ENCODE results near the gene PRR3.

The PRR3 gene

GRCh38 chr6:30565772-30566171 is 8.7 kb downstream of the PRR3 start:
- ATAC-seq (replicated peaks; ENCODE audit: extremely low read depth, poor library complexity, severe bottlenecking), result no peak
- Mint-ChIP-seq H3K27me3 (no peaks in the 10 kb centered on the region), H3K36me3 (ENCODE audit: insufficient read depth) (peaks cover 7% of the 10 kb centered on the region), H3K4me1 (peaks cover 23% of the 10 kb centered on the region), H3K4me3 (no peak overlapping the region), H3K27ac (ENCODE audit: low read depth) (no peak overlapping the region), H3K9me3 (no peaks in the 10 kb centered on the region)
- DNase-seq (ENCODE audit: low spot score in 2 of 2), result no peak

DNA sequence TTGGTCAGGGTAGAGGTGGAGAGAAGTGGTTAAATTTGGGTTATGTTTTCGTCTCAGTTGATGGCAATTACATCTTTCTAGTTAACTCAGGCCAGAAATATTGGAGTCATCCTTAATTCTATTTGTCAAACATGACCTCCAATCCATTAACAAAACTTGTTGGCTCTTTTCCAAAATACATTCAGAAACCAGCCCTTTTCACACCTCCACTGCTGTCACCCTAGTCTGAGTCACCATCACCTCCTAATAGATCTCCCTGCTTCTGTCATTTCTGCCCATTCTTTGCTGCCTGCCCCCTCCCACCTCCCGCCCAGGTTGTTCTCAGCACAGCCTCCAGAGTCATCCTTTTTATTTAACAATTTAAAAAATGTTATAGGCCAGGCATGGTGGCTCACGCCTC is 11.2 kb downstream of the PRR3 start:
- H3K9me3 Mint-ChIP-seq, result no peaks in the 10 kb centered on the region
- peaks cover 12% of the 10 kb centered on the region for H3K36me3 Mint-ChIP-seq (ENCODE audit: insufficient read depth)
- ATAC-seq (replicated peaks; ENCODE audit: extremely low read depth, poor library complexity, severe bottlenecking) (peak; percentile 66), DNase-seq (ENCODE audit: low spot score in 2 of 2) (peak in 1 of 2 donors; percentile 62)
- H3K4me1 Mint-ChIP-seq, result peaks cover 46% of the 10 kb centered on the region
- peak overlapping the region; percentile 20 for H3K27ac Mint-ChIP-seq (ENCODE audit: low read depth)
- H3K27me3 Mint-ChIP-seq, result no peaks in the 10 kb centered on the region
- H3K4me3 Mint-ChIP-seq, result no peak overlapping the region

DNA sequence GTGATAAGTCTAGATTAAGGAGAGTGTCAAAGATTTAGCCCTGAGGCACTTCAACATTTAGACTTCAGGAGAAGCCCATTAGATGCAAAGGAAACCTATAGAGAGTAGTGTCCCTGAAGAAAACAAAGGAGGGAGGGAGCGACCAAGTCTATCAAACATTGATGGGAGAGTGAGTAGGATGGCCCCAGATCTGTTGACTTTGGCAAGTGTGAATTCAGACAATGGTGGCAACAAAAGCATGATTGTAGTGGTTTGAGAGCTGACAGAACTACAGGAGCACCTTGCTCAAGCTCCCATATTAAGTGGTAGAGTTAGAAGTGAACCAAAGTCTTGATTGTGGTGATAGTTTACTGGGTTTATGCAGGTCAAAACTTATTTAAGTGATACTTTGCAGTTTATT is 13.2 kb downstream of the PRR3 start:
- Mint-ChIP-seq H3K9me3 (no peaks in the 10 kb centered on the region), H3K36me3 (ENCODE audit: insufficient read depth) (peaks cover 17% of the 10 kb centered on the region), H3K27me3 (no peaks in the 10 kb centered on the region), H3K27ac (ENCODE audit: low read depth) (peak overlapping the region; percentile 100), H3K4me3 (peak overlapping the region; percentile 98), H3K4me1 (peaks cover 60% of the 10 kb centered on the region)
- ATAC-seq (replicated peaks; ENCODE audit: extremely low read depth, poor library complexity, severe bottlenecking) (no peak), DNase-seq (ENCODE audit: low spot score in 2 of 2) (no peak)

DNA sequence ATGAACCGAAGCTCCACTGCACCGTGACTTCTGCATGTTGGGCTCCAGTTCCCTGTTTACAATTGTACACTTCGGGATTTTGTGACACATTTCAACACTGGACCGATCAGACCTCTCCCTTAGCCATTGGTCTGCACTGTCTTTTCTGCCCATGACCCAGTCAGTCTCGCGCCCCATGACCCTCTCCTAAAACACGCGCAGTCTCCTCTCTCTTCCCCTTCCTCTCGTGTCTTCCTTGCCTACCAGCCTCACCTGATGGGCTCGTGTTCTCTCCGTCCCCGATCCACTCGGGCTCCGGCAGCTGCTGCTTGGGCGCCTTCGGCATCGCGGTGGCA is 13.6 kb downstream of the PRR3 start:
- Mint-ChIP-seq H3K4me3 (peak overlapping the region; percentile 98), H3K27me3 (no peaks in the 10 kb centered on the region), H3K27ac (ENCODE audit: low read depth) (peak overlapping the region; percentile 100), H3K9me3 (no peaks in the 10 kb centered on the region), H3K4me1 (peaks cover 60% of the 10 kb centered on the region), H3K36me3 (ENCODE audit: insufficient read depth) (peaks cover 20% of the 10 kb centered on the region)
- DNase-seq (ENCODE audit: low spot score in 2 of 2), result no peak
- peak; percentile 10 for ATAC-seq (replicated peaks; ENCODE audit: extremely low read depth, poor library complexity, severe bottlenecking)

GRCh38 chr6:30571075-30571761 is 14.1 kb downstream of the PRR3 start, which contains the start of gene ABCF1:
Gene ABCF1 (plus strand): TSS chr6:30571442. CDS start chr6:30571488, 46 bp downstream.
- ATAC-seq (replicated peaks; ENCODE audit: extremely low read depth, poor library complexity, severe bottlenecking), result peak; percentile 90
- Mint-ChIP-seq H3K4me1 (peaks cover 60% of the 10 kb centered on the region), H3K36me3 (ENCODE audit: insufficient read depth) (peaks cover 21% of the 10 kb centered on the region), H3K9me3 (no peaks in the 10 kb centered on the region), H3K27me3 (no peaks in the 10 kb centered on the region), H3K4me3 (peak within 1 kb of the TSS; percentile 98), H3K27ac (ENCODE audit: low read depth) (peak within 1 kb of the TSS; percentile 100)
- peak; percentile 99 to 100 for DNase-seq (ENCODE audit: low spot score in 2 of 2)

GRCh38 chr6:30571762-30572082 is 14.6 kb downstream of the PRR3 start:
- Mint-ChIP-seq H3K9me3 (no peaks in the 10 kb centered on the region), H3K27me3 (no peaks in the 10 kb centered on the region), H3K4me3 (peak overlapping the region; percentile 98), H3K27ac (ENCODE audit: low read depth) (peak overlapping the region; percentile 100), H3K4me1 (peaks cover 65% of the 10 kb centered on the region), H3K36me3 (ENCODE audit: insufficient read depth) (peaks cover 25% of the 10 kb centered on the region)
- DNase-seq (ENCODE audit: low spot score in 2 of 2) (no peak), ATAC-seq (replicated peaks; ENCODE audit: extremely low read depth, poor library complexity, severe bottlenecking) (no peak)

DNA sequence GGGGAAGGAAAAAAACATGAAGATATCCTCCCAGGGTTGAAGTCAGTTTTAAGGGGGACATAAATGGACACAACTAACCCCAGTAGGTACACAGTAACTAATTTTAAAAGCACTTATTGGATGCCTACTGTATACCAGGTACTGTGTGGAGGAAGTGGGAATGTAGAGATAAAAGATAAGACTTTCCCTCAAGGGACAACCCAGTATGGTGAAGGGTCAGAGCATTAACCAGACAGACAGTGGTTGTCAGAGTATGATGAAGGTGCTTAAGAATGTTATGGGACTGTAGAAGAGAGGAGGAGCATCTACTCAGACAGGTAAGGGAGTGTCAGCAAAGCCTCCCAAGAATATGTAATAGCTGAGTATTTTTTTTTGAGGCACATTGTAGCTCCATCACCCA is 15.1 kb downstream of the PRR3 start:
- DNase-seq (ENCODE audit: low spot score in 2 of 2) (no peak), ATAC-seq (replicated peaks; ENCODE audit: extremely low read depth, poor library complexity, severe bottlenecking) (no peak)
- Mint-ChIP-seq H3K27ac (ENCODE audit: low read depth) (peak overlapping the region; percentile 100), H3K36me3 (ENCODE audit: insufficient read depth) (peaks cover 29% of the 10 kb centered on the region), H3K27me3 (no peaks in the 10 kb centered on the region), H3K4me1 (peaks cover 69% of the 10 kb centered on the region), H3K9me3 (no peaks in the 10 kb centered on the region), H3K4me3 (peak overlapping the region; percentile 98)

GRCh38 chr6:30573113-30573512 is 16.0 kb downstream of the PRR3 start:
- ATAC-seq (replicated peaks; ENCODE audit: extremely low read depth, poor library complexity, severe bottlenecking), result no peak
- no peaks in the 10 kb centered on the region for H3K9me3 Mint-ChIP-seq
- H3K4me3 Mint-ChIP-seq, result peak overlapping the region; percentile 31
- peaks cover 37% of the 10 kb centered on the region for H3K36me3 Mint-ChIP-seq (ENCODE audit: insufficient read depth)
- H3K27ac Mint-ChIP-seq (ENCODE audit: low read depth), result peak overlapping the region; percentile 7
- DNase-seq (ENCODE audit: low spot score in 2 of 2), result no peak
- H3K27me3 Mint-ChIP-seq, result no peaks in the 10 kb centered on the region
- H3K4me1 Mint-ChIP-seq, result peaks cover 69% of the 10 kb centered on the region

GRCh38 chr6:30578051-30578450 is 21.0 kb downstream of the PRR3 start:
- no peak overlapping the region for H3K4me3 Mint-ChIP-seq
- H3K27me3 Mint-ChIP-seq, result no peaks in the 10 kb centered on the region
- H3K27ac Mint-ChIP-seq (ENCODE audit: low read depth), result no peak overlapping the region
- no peaks in the 10 kb centered on the region for H3K9me3 Mint-ChIP-seq
- H3K4me1 Mint-ChIP-seq, result peaks cover 29% of the 10 kb centered on the region
- ATAC-seq (replicated peaks; ENCODE audit: extremely low read depth, poor library complexity, severe bottlenecking) (no peak), DNase-seq (ENCODE audit: low spot score in 2 of 2) (no peak)
- H3K36me3 Mint-ChIP-seq (ENCODE audit: insufficient read depth), result peaks cover 71% of the 10 kb centered on the region

DNA sequence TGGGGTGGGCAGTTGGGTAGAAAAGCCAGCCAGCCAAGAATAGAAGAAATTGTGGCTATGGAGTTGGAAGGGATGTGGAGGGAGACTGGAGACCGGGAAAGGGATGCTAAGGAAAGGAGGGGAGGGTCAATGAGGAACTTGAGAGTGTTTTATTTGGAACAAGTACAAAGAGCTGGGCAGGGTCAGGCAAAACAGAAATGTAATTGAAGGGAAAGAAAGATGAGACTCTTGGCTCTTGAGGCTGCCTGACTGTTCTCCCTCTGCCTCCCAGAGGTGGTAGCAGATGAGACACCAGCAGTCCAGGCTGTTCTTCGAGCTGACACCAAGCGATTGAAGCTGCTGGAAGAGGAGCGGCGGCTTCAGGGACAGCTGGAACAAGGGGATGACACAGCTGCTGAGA is 26.8 kb downstream of the PRR3 start:
- Mint-ChIP-seq H3K9me3 (no peaks in the 10 kb centered on the region), H3K27me3 (no peaks in the 10 kb centered on the region), H3K4me1 (no peaks in the 10 kb centered on the region), H3K4me3 (no peak overlapping the region), H3K36me3 (ENCODE audit: insufficient read depth) (peaks cover 90% of the 10 kb centered on the region), H3K27ac (ENCODE audit: low read depth) (no peak overlapping the region)
- no peak for ATAC-seq (replicated peaks; ENCODE audit: extremely low read depth, poor library complexity, severe bottlenecking)
- no peak for DNase-seq (ENCODE audit: low spot score in 2 of 2)

DNA sequence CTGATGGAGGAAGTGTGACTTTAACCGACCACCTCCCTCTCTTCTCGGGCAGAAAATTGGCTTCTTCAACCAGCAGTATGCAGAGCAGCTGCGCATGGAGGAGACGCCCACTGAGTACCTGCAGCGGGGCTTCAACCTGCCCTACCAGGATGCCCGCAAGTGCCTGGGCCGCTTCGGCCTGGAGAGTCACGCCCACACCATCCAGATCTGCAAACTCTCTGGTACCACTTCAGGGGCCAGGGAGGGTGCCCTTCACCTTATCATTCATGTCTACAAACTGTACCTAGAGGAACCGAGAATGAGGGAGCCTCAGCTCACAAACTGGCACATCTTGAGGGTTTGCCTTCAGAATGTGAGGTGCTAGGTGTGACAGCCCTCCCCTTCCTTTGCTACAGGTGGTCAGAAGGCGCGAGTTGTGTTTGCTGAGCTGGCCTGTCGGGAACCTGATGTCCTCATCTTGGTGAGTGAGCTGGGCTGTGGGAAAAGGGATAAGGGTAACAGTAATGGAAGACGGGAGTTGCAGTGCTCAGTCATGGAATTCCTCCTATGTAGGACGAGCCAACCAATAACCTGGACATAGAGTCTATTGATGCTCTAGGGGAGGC is 32.8 kb downstream of the PRR3 start:
- Mint-ChIP-seq H3K27ac (ENCODE audit: low read depth) (no peak overlapping the region), H3K4me3 (no peak overlapping the region), H3K9me3 (no peaks in the 10 kb centered on the region), H3K36me3 (ENCODE audit: insufficient read depth) (peaks cover 69% of the 10 kb centered on the region), H3K4me1 (peaks cover 9% of the 10 kb centered on the region), H3K27me3 (no peaks in the 10 kb centered on the region)
- DNase-seq (ENCODE audit: low spot score in 2 of 2) (no peak), ATAC-seq (replicated peaks; ENCODE audit: extremely low read depth, poor library complexity, severe bottlenecking) (no peak)

GRCh38 chr6:30590509-30590908 is 33.4 kb downstream of the PRR3 start:
- ATAC-seq (replicated peaks; ENCODE audit: extremely low read depth, poor library complexity, severe bottlenecking) (no peak), DNase-seq (ENCODE audit: low spot score in 2 of 2) (no peak)
- peaks cover 67% of the 10 kb centered on the region for H3K36me3 Mint-ChIP-seq (ENCODE audit: insufficient read depth)
- no peak overlapping the region for H3K27ac Mint-ChIP-seq (ENCODE audit: low read depth)
- H3K4me1 Mint-ChIP-seq, result peaks cover 9% of the 10 kb centered on the region
- no peaks in the 10 kb centered on the region for H3K27me3 Mint-ChIP-seq
- no peak overlapping the region for H3K4me3 Mint-ChIP-seq
- H3K9me3 Mint-ChIP-seq, result no peaks in the 10 kb centered on the region

DNA sequence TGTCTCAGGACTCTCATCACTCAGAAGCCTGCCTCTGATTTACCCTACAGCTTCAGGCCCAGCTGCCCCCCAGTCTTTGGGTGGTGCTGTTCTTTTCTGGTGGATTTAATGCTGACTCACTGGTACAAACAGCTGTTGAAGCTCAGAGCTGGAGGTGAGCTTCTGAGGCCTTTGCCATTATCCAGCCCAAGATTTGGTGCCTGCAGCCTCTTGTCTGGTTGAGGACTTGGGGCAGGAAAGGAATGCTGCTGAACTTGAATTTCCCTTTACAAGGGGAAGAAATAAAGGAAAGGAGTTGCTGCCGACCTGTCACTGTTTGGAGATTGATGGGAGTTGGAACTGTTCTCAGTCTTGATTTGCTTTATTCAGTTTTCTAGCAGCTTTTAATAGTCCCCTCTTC is 33.9 kb downstream of the PRR3 start:
- Mint-ChIP-seq H3K9me3 (no peaks in the 10 kb centered on the region), H3K27me3 (no peaks in the 10 kb centered on the region), H3K4me3 (no peak overlapping the region), H3K27ac (ENCODE audit: low read depth) (no peak overlapping the region), H3K36me3 (ENCODE audit: insufficient read depth) (peaks cover 63% of the 10 kb centered on the region), H3K4me1 (peaks cover 9% of the 10 kb centered on the region)
- no peak for ATAC-seq (replicated peaks; ENCODE audit: extremely low read depth, poor library complexity, severe bottlenecking)
- DNase-seq (ENCODE audit: low spot score in 2 of 2), result no peak

Data from central memory CD8-positive, alpha-beta T cell (primary cell).